ENCODE results near the gene AP2B1.
"Not testable (repeated sequence)": the region's sequence is repeated elsewhere in the genome, so short reads cannot be mapped to it uniquely, and the experiment has no call there.

AP2B1 gene

GRCh38 chr17:35577830-35578196 is 9.3 kb upstream of the AP2B1 start:
- no peak for FAIRE-seq

GRCh38 chr17:35578197-35578928 is 8.8 kb upstream of the AP2B1 start, which contains the start of gene PEX12:
TSS of gene PEX12 (minus strand) at chr17:35578571. CDS start at chr17:35578021, 550 bp downstream.
- FAIRE-seq: peak; percentile 66

GRCh38 chr17:35578929-35579432 is 8.1 kb upstream of the AP2B1 start:
- FAIRE-seq: no peak

- FAIRE-seq: no peak
These were observed 3.1 kb upstream of the AP2B1 start for GRCh38 chr17:35584061-35584460.

GRCh38 chr17:35586569-35587073 is 501 bp upstream of the AP2B1 start:
- FAIRE-seq: no peak

- no peak for FAIRE-seq
These were observed 1.2 kb downstream of the AP2B1 start for GRCh38 chr17:35588196-35588920.

GRCh38 chr17:35596072-35596471 is 8.9 kb downstream of the AP2B1 start:
- FAIRE-seq: no peak

- FAIRE-seq: no peak
These were observed 9.6 kb downstream of the AP2B1 start for GRCh38 chr17:35596530-35597233.

- FAIRE-seq: no peak
These were observed 10.5 kb downstream of the AP2B1 start for GRCh38 chr17:35597604-35598003.

- FAIRE-seq: no peak
These were observed 16.6 kb downstream of the AP2B1 start for GRCh38 chr17:35603674-35604073.

- FAIRE-seq: no peak
These were observed 18.6 kb downstream of the AP2B1 start for GRCh38 chr17:35605678-35606077.

- FAIRE-seq: no peak
These were observed 20.2 kb downstream of the AP2B1 start for GRCh38 chr17:35607239-35607847.

GRCh38 chr17:35609831-35610230 is 22.7 kb downstream of the AP2B1 start:
- no peak for FAIRE-seq

- FAIRE-seq: not testable (repeated sequence)
These were observed 23.6 kb downstream of the AP2B1 start for GRCh38 chr17:35610746-35611145.

GRCh38 chr17:35612924-35613521 is 25.9 kb downstream of the AP2B1 start:
- peak; percentile 86 for FAIRE-seq

GRCh38 chr17:35614810-35615209 is 27.7 kb downstream of the AP2B1 start:
- FAIRE-seq: no peak

- FAIRE-seq: no peak
These were observed 29.4 kb downstream of the AP2B1 start for GRCh38 chr17:35616536-35616935.

- no peak for FAIRE-seq
These were observed 30.4 kb downstream of the AP2B1 start for GRCh38 chr17:35617505-35617904.

GRCh38 chr17:35618628-35619027 is 31.5 kb downstream of the AP2B1 start:
- no peak for FAIRE-seq

- FAIRE-seq: no peak
These were observed 34.6 kb downstream of the AP2B1 start for GRCh38 chr17:35621768-35622167.

- FAIRE-seq: no peak
These were observed 40.3 kb downstream of the AP2B1 start for GRCh38 chr17:35627417-35627816.

- FAIRE-seq: no peak
These were observed 43.5 kb downstream of the AP2B1 start for GRCh38 chr17:35630530-35631148.

Measured in TTC549 (cell line).